Upper lobe of right lung (tissue), 1 donor: Measurements from ENCODE around the gene NIPAL3. TPM values are rescaled to one million over a fixed set of nuclear protein-coding genes. Genes with fewer than 3 reads are reported as not detected.

ENCODE experiments used
- ATAC-seq: fragments of 200-7000 bp; cut with Tn5 transposase; one replicate; pipeline ENCODE4 v1.9.1; 2020; ENCODE audit warnings: mild to moderate bottlenecking, moderate library complexity
- DNase-seq: peaks from one replicate; pipeline ENCODE4 v3.0.0-alpha.2; 2020
- H3K27ac ChIP-seq: fragments of 200-600 bp; one replicate; pipeline ENCODE4 v1.8.0; 2022
- H3K27me3 ChIP-seq: fragments of 200-600 bp; one replicate; pipeline ENCODE4 v1.8.0; 2022; ENCODE audit warnings: mild to moderate bottlenecking
- H3K36me3 ChIP-seq: fragments of 200-600 bp; one replicate; pipeline ENCODE4 v1.8.0; 2022
- H3K4me1 ChIP-seq: fragments of 200-600 bp; one replicate; pipeline ENCODE4 v1.8.0; 2022
- H3K4me3 ChIP-seq: fragments of 200-600 bp; one replicate; pipeline ENCODE4 v1.8.0; 2022; ENCODE audit warnings: mild to moderate bottlenecking
- H3K9me3 ChIP-seq: fragments of 200-600 bp; one replicate; pipeline ENCODE4 v1.8.0; 2022
- CTCF ChIP-seq: fragments of 200-600 bp; IDR thresholded peaks from one replicate; pipeline ENCODE4 v1.8.0; 2022; ENCODE audit warnings: antibody characterized with exemption
- intact Hi-C: fragments of 100-400 bp; cut with DNase I; formaldehyde crosslinking; loops from one replicate; pipeline ENCODE4 v1.11.0; 2022
- total RNA-seq: library from RNA; stranded (reverse); fragmentation: NEBNext Ultra II Directional; extraction: Animal tissue kit (Norgen Biotek cat#: 25700); gene quantifications from one replicate; pipeline ENCODE4 v1.2.1, GENCODE V29; 2021
- donor health status: DM: no; HTN: yes; CAD: no; lungs with severe emphysema.

The NIPAL3 gene
- total RNA-seq, 1 donor from 2014 or later = 37.8 TPM

- DNase-seq (peak; percentile 76), ATAC-seq (peak; percentile 91)
- Histone ChIP-seq H3K4me1 (peaks cover 14% of the 10 kb centered on the region), H3K4me3 (peak overlapping the region; percentile 24), H3K27me3 (no peaks in the 10 kb centered on the region), H3K9me3 (no peaks in the 10 kb centered on the region), H3K36me3 (no peaks in the 10 kb centered on the region), H3K27ac (peak overlapping the region; percentile 79)
- TF ChIP-seq CTCF = peak; percentile 76
- intact Hi-C loops = loop anchor here (2.0 kb wide), 1 partner anchor 191 kb away; no protein-coding TSS in a partner anchor
Observed at GRCh38 chr1:24391882-24392603, 23.6 kb upstream of the NIPAL3 start.

DNA sequence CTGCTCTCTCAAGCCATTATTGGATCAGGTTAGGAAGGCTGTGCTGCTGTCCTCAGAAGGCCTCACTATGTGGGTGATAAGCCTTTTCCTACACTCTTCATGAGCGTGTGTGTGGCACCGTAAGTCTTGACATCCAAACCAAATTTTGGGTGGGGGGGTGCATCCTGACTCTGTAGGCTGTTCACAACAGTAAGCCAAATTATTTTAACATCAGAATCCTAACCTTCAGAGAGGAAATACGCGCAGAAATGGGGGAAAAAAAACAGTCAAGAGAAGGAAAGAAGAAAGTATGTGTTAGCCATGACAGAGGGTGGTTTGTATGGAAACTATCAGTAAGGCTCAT is 23.0 kb upstream of the NIPAL3 start:
- TF ChIP-seq CTCF = no peak
- H3K27me3 ChIP-seq = no peaks in the 10 kb centered on the region
- H3K9me3 ChIP-seq = no peaks in the 10 kb centered on the region
- peak overlapping the region; percentile 79 for H3K27ac ChIP-seq
- DNase-seq (no peak), ATAC-seq (no peak)
- intact Hi-C loops = loop anchor here (2.0 kb wide), 1 partner anchor 192 kb away; no protein-coding TSS in a partner anchor
- no peak overlapping the region for H3K4me3 ChIP-seq
- H3K36me3 ChIP-seq = no peaks in the 10 kb centered on the region
- H3K4me1 ChIP-seq = peaks cover 14% of the 10 kb centered on the region

- H3K4me1 ChIP-seq = peaks cover 14% of the 10 kb centered on the region
- H3K9me3 ChIP-seq = no peaks in the 10 kb centered on the region
- DNase-seq = no peak
- H3K27ac ChIP-seq = peak overlapping the region; percentile 79
- no peaks in the 10 kb centered on the region for H3K36me3 ChIP-seq
- no peak overlapping the region for H3K4me3 ChIP-seq
- no peaks in the 10 kb centered on the region for H3K27me3 ChIP-seq
- intact Hi-C loops = loop anchor here (2.0 kb wide), 1 partner anchor 192 kb away; no protein-coding TSS in a partner anchor
- no peak for TF ChIP-seq CTCF
- no peak for ATAC-seq
Observed at GRCh38 chr1:24392982-24393650, 22.5 kb upstream of the NIPAL3 start.

GRCh38 chr1:24393892-24394291 is 21.7 kb upstream of the NIPAL3 start:
- Histone ChIP-seq H3K4me1 (peaks cover 14% of the 10 kb centered on the region), H3K36me3 (no peaks in the 10 kb centered on the region), H3K4me3 (no peak overlapping the region), H3K27ac (no peak overlapping the region), H3K9me3 (no peaks in the 10 kb centered on the region), H3K27me3 (no peaks in the 10 kb centered on the region)
- ATAC-seq (no peak), DNase-seq (no peak)
- intact Hi-C loops = loop anchor here (2.0 kb wide), 1 partner anchor 193 kb away; no protein-coding TSS in a partner anchor
- TF ChIP-seq CTCF = no peak

- H3K36me3 ChIP-seq = peaks cover 10% of the 10 kb centered on the region
- no peak overlapping the region for H3K27ac ChIP-seq
- no peak overlapping the region for H3K4me3 ChIP-seq
- DNase-seq = no peak
- intact Hi-C loops = no loop called here
- no peaks in the 10 kb centered on the region for H3K9me3 ChIP-seq
- TF ChIP-seq CTCF = no peak
- no peaks in the 10 kb centered on the region for H3K27me3 ChIP-seq
- H3K4me1 ChIP-seq = no peaks in the 10 kb centered on the region
- ATAC-seq = no peak
Observed at GRCh38 chr1:24400065-24400464, 15.5 kb upstream of the NIPAL3 start.
